Neuronal stem cell (in vitro differentiated cells): ENCODE results near the gene ORAI3.
A peak's percentile ranks its signal among the peaks of the same experiment; 100 is the strongest.

Experiments
- DNase-seq: peaks from one replicate; pipeline ENCODE4 v3.0.0-alpha.2; 2013; ENCODE audit warnings: low spot score
- H2AFZ ChIP-seq: one replicate; pipeline ENCODE4 v1.6.1; 2013; ENCODE audit warnings: mild to moderate bottlenecking, low read length, inconsistent platforms
- H2AK5ac ChIP-seq: 2 replicates; pipeline ENCODE4 v1.6.1; 2013; ENCODE audit warnings: low read depth, mild to moderate bottlenecking, inconsistent platforms, low read length, moderate library complexity, mixed read lengths
- H2BK120ac ChIP-seq: 2 replicates; pipeline ENCODE4 v1.6.1; 2013; ENCODE audit warnings: low read depth, mild to moderate bottlenecking, inconsistent platforms, low read length, moderate library complexity, mixed read lengths
- H2BK12ac ChIP-seq: one replicate; pipeline ENCODE4 v1.6.1; 2013; ENCODE audit warnings: low read length, inconsistent platforms
- H2BK15ac ChIP-seq: 2 replicates; pipeline ENCODE4 v1.6.1; 2013; ENCODE audit warnings: mild to moderate bottlenecking, low read length, inconsistent platforms, mixed read lengths
- H2BK5ac ChIP-seq: one replicate; pipeline ENCODE4 v1.6.1; 2013; ENCODE audit warnings: inconsistent platforms, mild to moderate bottlenecking, low read length, moderate library complexity
- H3K14ac ChIP-seq: one replicate; pipeline ENCODE4 v1.6.1; 2013; ENCODE audit warnings: low read length, inconsistent platforms
- H3K18ac ChIP-seq: 2 replicates; pipeline ENCODE4 v1.6.1; 2013; ENCODE audit warnings: low read length, inconsistent platforms
- H3K23ac ChIP-seq: 2 replicates; pipeline ENCODE4 v1.6.1; 2013; ENCODE audit warnings: low read depth, mild to moderate bottlenecking, mixed read lengths, low read length, inconsistent platforms; ENCODE audit not compliant: poor library complexity
- H3K27ac ChIP-seq: replicated peaks from 3 replicates; pipeline ENCODE4 v1.5.1; 2013; ENCODE audit warnings: low read length, inconsistent platforms
- H3K27me3 ChIP-seq, 3 experiments: 2 replicates each; pipeline ENCODE4 v1.6.1; 2013; ENCODE audit warnings: low read length in 3 of 3, mild to moderate bottlenecking in 2 of 3, inconsistent platforms in 1 of 3, low read depth in 1 of 3, mixed read lengths in 1 of 3, moderate library complexity in 1 of 3; ENCODE audit not compliant: control insufficient read depth in 3 of 3, insufficient read depth in 3 of 3
- H3K36me3 ChIP-seq, 2 donors: replicated peaks in 1 of 2; 2 replicates each; pipeline ENCODE4 v1.6.1; 2013; ENCODE audit warnings: low read length in 2 of 2; ENCODE audit not compliant: control insufficient read depth in 2 of 2, insufficient read depth in 2 of 2
- H3K4ac ChIP-seq: 2 replicates; pipeline ENCODE4 v1.6.1; 2013; ENCODE audit warnings: inconsistent platforms, mild to moderate bottlenecking, low read length, moderate library complexity
- H3K4me1 ChIP-seq, 2 donors: 1 replicate in 1 of 2; 2 replicates in 1 of 2; pipeline ENCODE4 v1.6.1; 2013; ENCODE audit warnings: low read length in 2 of 2, low read depth in 1 of 2; ENCODE audit not compliant: control insufficient read depth in 2 of 2, insufficient read depth in 1 of 2
- H3K4me2 ChIP-seq: one replicate; pipeline ENCODE4 v1.6.1; 2013; ENCODE audit warnings: mild to moderate bottlenecking, low read length, inconsistent platforms; ENCODE audit not compliant: insufficient read depth, poor library complexity, severe bottlenecking
- H3K4me3 ChIP-seq, 2 donors: 2 replicates each; pipeline ENCODE4 v1.5.1; 2013; ENCODE audit warnings: low read length in 2 of 2, mild to moderate bottlenecking in 2 of 2, inconsistent platforms in 1 of 2, moderate library complexity in 1 of 2
- H3K79me1 ChIP-seq: one replicate; pipeline ENCODE4 v1.6.1; 2013; ENCODE audit warnings: low read depth, mild to moderate bottlenecking, inconsistent platforms, low read length, moderate library complexity
- H3K9ac ChIP-seq: one replicate; pipeline ENCODE4 v1.6.1; 2013; ENCODE audit warnings: mild to moderate bottlenecking, low read depth, low read length, inconsistent platforms; ENCODE audit not compliant: poor library complexity
- H3K9me3 ChIP-seq, 2 donors: replicated peaks in 1 of 2; 2 replicates each; pipeline versions ENCODE3 to v1.6.1; 2013; ENCODE audit warnings: low read length in 2 of 2, mild to moderate bottlenecking in 2 of 2, inconsistent platforms in 1 of 2, low read depth in 1 of 2, mixed read lengths in 1 of 2, moderate library complexity in 1 of 2; ENCODE audit not compliant: control insufficient read depth in 2 of 2, insufficient read depth in 1 of 2
- H4K8ac ChIP-seq: one replicate; pipeline ENCODE4 v1.6.1; 2013; ENCODE audit warnings: low read depth, mild to moderate bottlenecking, inconsistent platforms, low read length, moderate library complexity
- H4K91ac ChIP-seq: one replicate; pipeline ENCODE4 v1.6.1; 2013; ENCODE audit warnings: low read length, low read depth, mild to moderate bottlenecking, inconsistent platforms; ENCODE audit not compliant: poor library complexity
- WGBS, 2 donors: extraction: QIAGEN DNeasy Blood & Tissue Kit; methylation state at CpG; one replicate each; pipeline ENCODE4 v1.1.7; 2013; ENCODE audit warnings: missing lambda C conversion rate in 2 of 2, mixed read lengths in 1 of 2; ENCODE audit not compliant: insufficient read length in 2 of 2, insufficient replicate concordance in 1 of 2; ENCODE audit errors: extremely low coverage in 2 of 2; 5-methylcytosine and 5-hydroxymethylcytosine counted together

The ORAI3 gene

DNA sequence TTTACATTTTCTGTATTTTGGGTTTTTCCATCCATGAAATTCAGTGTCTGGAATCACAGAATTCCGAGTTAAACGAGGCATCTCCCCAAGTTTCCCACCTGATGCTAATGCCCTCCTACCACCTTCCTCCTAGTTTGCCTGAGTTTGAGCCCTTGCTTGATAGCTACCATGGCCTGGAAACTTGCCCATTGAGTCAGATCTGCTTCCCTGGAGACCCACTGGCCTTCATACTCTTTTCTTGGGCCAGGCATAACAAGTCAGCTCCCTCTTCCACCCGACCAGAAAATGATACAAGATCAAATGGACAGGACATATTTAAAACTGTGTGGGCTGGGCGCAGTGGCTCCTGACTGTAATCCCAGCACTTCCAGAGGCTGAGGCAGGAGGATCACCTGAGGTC, 18.9 kb downstream of the ORAI3 start:
- no peak overlapping the region for H2BK5ac ChIP-seq
- H3K18ac ChIP-seq: no peak overlapping the region
- H2AFZ ChIP-seq: no peak overlapping the region
- H3K14ac ChIP-seq: no peak overlapping the region
- no peak overlapping the region for H2BK15ac ChIP-seq
- H4K8ac ChIP-seq: no peak overlapping the region
- no peak overlapping the region for H2BK120ac ChIP-seq
- WGBS, 2 donors: no CpG with 5 or more reads among the region's 4 CpGs
- H3K4ac ChIP-seq: no peak overlapping the region
- no peak overlapping the region for H2AK5ac ChIP-seq
- H2BK12ac ChIP-seq: no peak overlapping the region
- H4K91ac ChIP-seq: no peak overlapping the region
- DNase-seq: no peak
- H3K79me1 ChIP-seq: peaks cover 2% of the 10 kb centered on the region
- no peak overlapping the region for H3K4me3 ChIP-seq
- H3K23ac ChIP-seq: no peak overlapping the region
- H3K4me2 ChIP-seq: no peak overlapping the region
- no peak overlapping the region for H3K9ac ChIP-seq
- no peak overlapping the region for H3K27ac ChIP-seq
- peaks cover 66 to 93% of the 10 kb centered on the region in 2 donors for H3K36me3 ChIP-seq
- H3K9me3 ChIP-seq: no peaks in the 10 kb centered on the region
- no peaks in the 10 kb centered on the region for H3K4me1 ChIP-seq
- no peaks in the 10 kb centered on the region for H3K27me3 ChIP-seq

DNA sequence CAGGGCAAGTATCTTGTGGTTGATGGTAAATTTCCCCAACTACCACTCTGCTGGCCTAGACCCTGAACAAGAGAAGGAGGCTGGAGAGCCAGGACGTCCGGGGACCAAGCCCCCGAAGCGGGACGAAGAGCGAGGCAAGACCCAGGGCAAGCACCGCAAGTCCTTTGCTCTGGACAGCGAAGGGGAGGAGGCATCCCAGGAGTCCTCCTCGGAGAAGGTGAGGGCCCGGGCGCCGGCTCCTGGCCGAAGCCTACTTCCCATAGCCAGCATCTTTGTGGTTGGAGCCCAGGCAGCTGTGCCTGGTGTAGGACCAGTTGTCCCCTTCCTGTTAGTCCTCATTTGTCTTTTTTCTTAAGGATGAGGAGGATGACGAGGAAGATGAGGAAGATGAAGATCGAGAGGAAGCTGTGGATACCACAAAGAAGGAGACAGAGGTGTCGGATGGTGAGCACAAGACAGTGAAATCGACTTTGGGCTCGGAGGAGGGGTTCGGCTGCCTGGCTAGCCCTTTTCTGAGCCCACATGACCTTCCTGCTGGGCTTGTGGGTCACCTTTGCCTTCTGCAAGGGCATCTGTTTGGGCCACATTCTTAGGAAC, 20.5 kb downstream of the ORAI3 start:
- no peak overlapping the region for H3K27ac ChIP-seq

DNA sequence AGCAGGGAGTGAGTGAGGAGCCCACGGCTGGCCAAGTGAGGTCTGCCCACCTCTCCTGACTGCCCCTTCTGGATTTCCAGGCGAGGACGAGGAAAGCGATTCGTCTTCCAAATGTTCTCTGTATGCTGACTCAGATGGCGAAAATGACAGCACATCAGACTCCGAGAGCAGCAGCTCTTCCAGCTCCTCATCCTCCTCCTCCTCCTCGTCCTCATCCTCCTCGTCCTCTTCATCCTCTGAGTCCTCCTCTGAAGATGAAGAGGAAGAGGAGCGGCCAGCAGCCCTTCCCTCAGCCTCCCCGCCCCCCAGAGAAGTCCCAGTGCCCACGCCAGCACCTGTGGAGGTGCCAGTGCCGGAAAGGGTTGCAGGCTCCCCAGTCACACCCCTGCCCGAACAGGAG, 22.4 kb downstream of the ORAI3 start:
- Histone ChIP-seq H3K79me1 (no peaks in the 10 kb centered on the region), H3K36me3 (peaks cover 65 to 94% of the 10 kb centered on the region in 2 donors), H2BK120ac (no peak overlapping the region), H3K4me3 (no peak overlapping the region), H3K27ac (no peak overlapping the region), H3K9me3 (no peaks in the 10 kb centered on the region), H3K4ac (no peak overlapping the region), H3K27me3 (no peaks in the 10 kb centered on the region), H2BK12ac (no peak overlapping the region), H2BK15ac (no peak overlapping the region), H2AFZ (no peak overlapping the region), H3K23ac (no peak overlapping the region), H4K8ac (no peak overlapping the region), H2BK5ac (no peak overlapping the region), H4K91ac (no peak overlapping the region), H3K14ac (no peak overlapping the region), H2AK5ac (no peak overlapping the region), H3K18ac (no peak overlapping the region), H3K4me2 (no peak overlapping the region), H3K9ac (no peak overlapping the region), H3K4me1 (no peaks in the 10 kb centered on the region)
- no peak for DNase-seq
- WGBS, 2 donors: no CpG with 5 or more reads among the region's 14 CpGs

More for the DNA sequence above, 20.5 kb downstream of the ORAI3 start:
- no peak overlapping the region for H2AK5ac ChIP-seq
- H3K9me3 ChIP-seq: no peaks in the 10 kb centered on the region
- H3K4me2 ChIP-seq: no peak overlapping the region
- H2AFZ ChIP-seq: no peak overlapping the region
- H3K23ac ChIP-seq: no peak overlapping the region
- H3K4ac ChIP-seq: no peak overlapping the region
- no peak overlapping the region for H3K4me3 ChIP-seq
- no peaks in the 10 kb centered on the region for H3K4me1 ChIP-seq
- H4K8ac ChIP-seq: no peak overlapping the region
- no peak overlapping the region for H3K18ac ChIP-seq
- H2BK12ac ChIP-seq: no peak overlapping the region
- no peak overlapping the region for H2BK120ac ChIP-seq
- DNase-seq: no peak
- H3K14ac ChIP-seq: no peak overlapping the region
- H2BK5ac ChIP-seq: no peak overlapping the region
- H3K36me3 ChIP-seq: peaks cover 71 to 93% of the 10 kb centered on the region in 2 donors
- H2BK15ac ChIP-seq: no peak overlapping the region
- no CpG with 5 or more reads among the region's 19 CpGs for WGBS, 2 donors
- H3K9ac ChIP-seq: no peak overlapping the region
- no peak overlapping the region for H4K91ac ChIP-seq
- H3K27me3 ChIP-seq: no peaks in the 10 kb centered on the region
- peaks cover 2% of the 10 kb centered on the region for H3K79me1 ChIP-seq

DNA sequence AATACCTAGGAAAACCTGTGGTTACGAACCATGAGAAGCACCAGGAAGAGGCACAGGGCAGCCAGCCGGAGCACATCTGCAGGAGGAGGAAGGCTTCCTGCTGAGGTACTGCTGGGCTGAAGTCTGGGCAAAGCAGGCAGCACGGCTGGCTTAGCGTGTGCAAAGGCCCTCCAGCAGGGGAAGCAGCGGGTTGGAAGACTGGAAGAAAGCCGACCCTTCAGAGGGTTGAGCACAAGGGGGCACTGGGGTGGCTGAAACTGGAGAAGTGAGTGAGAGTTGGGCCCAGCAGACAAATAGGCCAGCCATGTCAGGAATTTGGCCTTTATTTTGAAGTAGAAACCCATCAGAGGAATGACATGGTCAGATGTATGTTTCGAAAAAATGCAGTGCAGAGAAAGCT, 24.0 kb downstream of the ORAI3 start:
- Histone ChIP-seq H4K91ac (no peak overlapping the region), H2BK12ac (no peak overlapping the region), H3K4me2 (no peak overlapping the region), H3K9me3 (no peaks in the 10 kb centered on the region), H3K79me1 (no peaks in the 10 kb centered on the region), H2AFZ (no peak overlapping the region), H2BK120ac (no peak overlapping the region), H3K27me3 (no peaks in the 10 kb centered on the region), H3K14ac (no peak overlapping the region), H3K4ac (no peak overlapping the region), H3K36me3 (peaks cover 65 to 96% of the 10 kb centered on the region in 2 donors), H2AK5ac (no peak overlapping the region), H3K27ac (no peak overlapping the region), H2BK5ac (no peak overlapping the region), H3K9ac (peak overlapping the region; percentile 72), H3K18ac (no peak overlapping the region), H3K23ac (no peak overlapping the region), H4K8ac (no peak overlapping the region), H3K4me1 (no peaks in the 10 kb centered on the region), H3K4me3 (no peak overlapping the region), H2BK15ac (no peak overlapping the region)
- WGBS, 2 donors: no CpG with 5 or more reads among the region's 7 CpGs
- DNase-seq: no peak
